Esophagus squamous epithelium (tissue), 5 donors: ENCODE results near the gene WNK2. TPM values are rescaled to one million over a fixed set of nuclear protein-coding genes. Genes with fewer than 3 reads are reported as not detected.

Experiments used
- DNase-seq: peaks from one replicate; lab custom pipeline; 2025; lab: John Stamatoyannopoulos, UW
- H3K27ac ChIP-seq, 4 donors: fragments of 200-600 bp; sonication (generic); one replicate each; pipeline ENCODE4 v1.5.1; 2016 to 2019; ENCODE audit warnings: mild to moderate bottlenecking in 1 of 4
- H3K27me3 ChIP-seq, 4 donors: fragments of 200-600 bp; sonication (generic); 1 replicate in 3 of 4; 2 replicates in 1 of 4; pipeline versions ENCODE4 v1.5.1 to v1.6.0; 2017 to 2021; ENCODE audit warnings: antibody characterized with exemption in 1 of 4
- H3K36me3 ChIP-seq, 3 donors: fragments of 200-600 bp; sonication (generic); one replicate each; pipeline ENCODE4 v1.5.1; 2016 to 2019
- H3K4me1 ChIP-seq, 3 donors: fragments of 200-600 bp; sonication (generic); one replicate each; pipeline ENCODE4 v1.5.1; 2017 to 2019
- H3K4me3 ChIP-seq, 4 donors: fragments of 200-600 bp; sonication (generic); 1 replicate in 3 of 4; 2 replicates in 1 of 4; pipeline ENCODE4 v1.5.1; 2016 to 2019; ENCODE audit warnings: mild to moderate bottlenecking in 2 of 4, moderate library complexity in 1 of 4
- H3K9me3 ChIP-seq, 3 donors: fragments of 200-600 bp; sonication (generic); one replicate each; pipeline ENCODE4 v1.5.1; 2016 to 2019
- CTCF ChIP-seq, 6 experiments: fragments of 450-650 bp in 4 of 6; fragments of 200-600 bp in 2 of 6; sonication (generic) in 2 of 6; IDR thresholded peaks; one replicate each; pipeline ENCODE4 v1.5.1; 2016 to 2019; ENCODE audit warnings: antibody characterized with exemption in 6 of 6, mild to moderate bottlenecking in 4 of 6, moderate library complexity in 4 of 6
- POLR2A ChIP-seq, 4 donors: fragments of 450-650 bp; IDR thresholded peaks; one replicate each; pipeline ENCODE4 v1.6.1; 2017; ENCODE audit warnings: antibody characterized with exemption in 4 of 4, mild to moderate bottlenecking in 4 of 4, moderate library complexity in 3 of 4
- WGBS, 2 donors: methylation state at CpG; one replicate each; pipeline ENCODE4 v1.1.5; 2018; 5-methylcytosine and 5-hydroxymethylcytosine counted together
- intact Hi-C: fragments of 100-400 bp; cut with DNase I; formaldehyde crosslinking; loops from one replicate; pipeline ENCODE4 v1.15.0; 2022
- total RNA-seq, 4 donors: library from RNA; depleted of rRNA; stranded (reverse); fragments of >200 nt; gene quantifications; one replicate each; pipeline ENCODE4 v1.1.0, GENCODE V29; 2016
- donor health status: DM: yes; HTN: yes; CAD: no.

WNK2 gene
- total RNA-seq, 4 donors from 2014 or later: 0.40 to 8.8 (median 5.2) TPM

DNA sequence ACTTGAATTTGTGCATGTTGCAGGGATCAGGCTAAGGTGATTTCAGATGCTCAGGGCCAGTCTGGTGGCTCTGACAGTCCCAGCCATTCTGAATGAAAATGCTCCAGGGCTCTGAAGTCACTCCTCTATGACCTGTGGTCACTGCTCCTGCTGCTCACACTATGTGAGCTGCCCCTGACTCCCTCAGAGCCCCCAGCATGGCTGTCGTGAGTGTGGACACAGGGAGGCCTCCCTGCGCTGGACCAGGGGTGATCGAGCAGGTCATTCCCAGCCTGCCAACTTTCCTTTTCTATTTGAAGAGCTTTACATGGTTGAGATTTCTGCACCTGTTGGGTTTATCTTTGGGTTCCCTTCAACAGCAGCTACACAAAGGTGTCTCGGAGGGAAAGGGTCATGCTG, 74.5 kb downstream of the WNK2 start:
- no peaks in the 10 kb centered on the region for H3K36me3 ChIP-seq
- TF ChIP-seq POLR2A (IDR thresholded peaks at IDR 0.05) (no peak), CTCF (IDR thresholded peaks at IDR 0.05) (no peak)
- DNase-seq: no peak
- H3K27me3 ChIP-seq: no peaks in the 10 kb centered on the region
- H3K4me1 ChIP-seq: no peaks in the 10 kb centered on the region
- no peak overlapping the region for H3K27ac ChIP-seq
- H3K9me3 ChIP-seq: no peaks in the 10 kb centered on the region
- intact Hi-C loops: no loop called here
- no peak overlapping the region for H3K4me3 ChIP-seq
- 78 to 95% methylated on average over 3 to 4 of the region's 4 CpGs for WGBS, 2 donors

DNA sequence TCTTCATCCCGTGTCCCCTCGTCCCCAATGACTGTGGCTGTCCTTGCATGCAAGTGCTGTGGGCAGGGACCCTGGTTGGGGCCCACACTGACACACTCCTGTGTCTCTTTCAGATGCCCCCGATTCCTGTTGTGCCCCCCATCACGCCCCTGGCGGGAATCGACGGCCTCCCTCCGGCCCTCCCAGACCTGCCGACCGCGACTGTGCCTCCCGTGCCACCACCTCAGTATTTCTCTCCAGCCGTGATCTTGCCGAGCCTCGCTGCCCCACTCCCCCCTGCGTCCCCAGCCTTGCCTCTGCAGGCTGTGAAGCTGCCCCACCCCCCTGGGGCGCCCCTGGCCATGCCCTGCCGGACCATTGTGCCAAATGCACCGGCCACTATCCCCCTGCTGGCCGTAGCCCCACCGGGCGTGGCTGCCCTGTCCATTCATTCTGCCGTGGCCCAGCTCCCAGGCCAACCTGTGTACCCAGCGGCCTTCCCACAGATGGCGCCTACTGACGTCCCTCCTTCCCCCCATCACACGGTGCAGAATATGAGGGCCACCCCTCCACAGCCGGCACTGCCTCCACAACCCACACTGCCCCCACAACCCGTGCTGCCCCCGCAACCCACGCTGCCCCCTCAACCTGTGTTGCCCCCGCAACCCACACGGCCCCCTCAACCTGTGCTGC, 75.0 kb downstream of the WNK2 start:
- H3K27me3 ChIP-seq: no peaks in the 10 kb centered on the region
- intact Hi-C loops: no loop called here
- no peak overlapping the region for H3K27ac ChIP-seq
- WGBS, 2 donors: 85 to 90% methylated on average over 27 to 28 of the region's 33 CpGs
- no peak overlapping the region for H3K4me3 ChIP-seq
- no peak for DNase-seq
- H3K9me3 ChIP-seq: no peaks in the 10 kb centered on the region
- TF ChIP-seq CTCF (IDR thresholded peaks at IDR 0.05) (no peak), POLR2A (IDR thresholded peaks at IDR 0.05) (no peak)
- no peaks in the 10 kb centered on the region for H3K4me1 ChIP-seq
- no peaks in the 10 kb centered on the region for H3K36me3 ChIP-seq

- TF ChIP-seq CTCF (IDR thresholded peaks at IDR 0.05) (no peak), POLR2A (IDR thresholded peaks at IDR 0.05) (no peak)
- H3K27me3 ChIP-seq: no peaks in the 10 kb centered on the region
- intact Hi-C loops: no loop called here
- 84 to 100% methylated on average over 4 to 5 of the region's 20 CpGs for WGBS, 2 donors
- H3K4me3 ChIP-seq: no peak overlapping the region
- no peaks in the 10 kb centered on the region for H3K4me1 ChIP-seq
- no peak overlapping the region for H3K27ac ChIP-seq
- DNase-seq: no peak
- H3K36me3 ChIP-seq: no peaks in the 10 kb centered on the region
- no peaks in the 10 kb centered on the region for H3K9me3 ChIP-seq
Measured at GRCh38 chr9:93259490-93260262, 75.7 kb downstream of the WNK2 start.

DNA sequence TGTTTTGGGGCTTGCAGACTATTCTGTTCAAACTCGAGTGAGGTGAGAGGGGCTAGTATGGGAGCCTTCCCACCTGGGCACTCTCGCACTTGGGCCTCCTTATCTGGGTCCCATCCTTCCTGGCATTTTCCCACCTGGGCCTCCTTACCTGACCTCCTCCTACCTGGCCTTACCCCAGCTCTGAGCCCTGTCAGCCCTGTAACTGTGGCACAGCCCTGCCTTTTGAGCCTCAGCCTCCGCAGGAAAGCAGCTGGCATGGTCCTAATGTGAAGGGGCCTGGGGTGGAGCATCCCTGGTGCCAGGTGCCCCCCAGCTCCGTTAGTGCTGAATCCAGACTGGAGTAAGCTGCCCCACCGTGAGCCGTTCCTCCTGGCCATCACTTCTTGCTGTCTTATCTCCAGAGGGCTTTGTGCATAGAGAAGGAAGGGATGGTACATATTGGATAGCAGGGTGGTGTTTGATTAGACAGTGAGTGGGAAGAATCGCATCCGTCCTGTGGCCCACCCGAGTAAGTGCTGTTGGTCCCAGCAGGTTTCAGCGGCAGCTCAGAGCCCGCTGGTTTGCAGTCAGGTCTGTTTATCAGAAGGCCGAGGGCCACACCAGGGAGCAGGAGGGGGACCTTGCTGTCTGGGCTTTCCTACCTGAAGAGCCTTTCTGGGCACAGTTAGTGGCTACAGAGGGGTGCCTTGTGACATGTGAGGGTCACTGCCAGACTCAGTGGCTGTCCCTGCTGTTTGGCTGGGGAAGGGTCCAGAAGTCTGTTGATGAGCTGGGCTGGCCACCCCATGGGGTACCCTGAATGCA, 76.5 kb downstream of the WNK2 start:
- no peaks in the 10 kb centered on the region for H3K9me3 ChIP-seq
- no peaks in the 10 kb centered on the region for H3K36me3 ChIP-seq
- no peaks in the 10 kb centered on the region for H3K27me3 ChIP-seq
- H3K27ac ChIP-seq: no peak overlapping the region
- intact Hi-C loops: no loop called here
- no peaks in the 10 kb centered on the region for H3K4me1 ChIP-seq
- no peak for TF ChIP-seq CTCF (IDR thresholded peaks at IDR 0.05)
- no peak for TF ChIP-seq POLR2A (IDR thresholded peaks at IDR 0.05)
- H3K4me3 ChIP-seq: no peak overlapping the region
- no peak for DNase-seq
- 69 to 79% methylated on average over 4 to 7 of the region's 12 CpGs for WGBS, 2 donors
